IMR-90 (cell line): ENCODE data around the gene HELZ. TPM values are rescaled to one million over a fixed set of nuclear protein-coding genes. Genes with fewer than 3 reads are reported as not detected.

Source experiments
- ATAC-seq: fragments of 200-7000 bp; cut with Tn5 transposase; 2 replicates; pipeline ENCODE4 v1.9.1; 2020; ENCODE audit warnings: low read depth, mild to moderate bottlenecking, moderate library complexity
- BruUV-seq: library from RNA; stranded (reverse); fragments of 400-500 nt; replicated peaks from 2 replicates; lab custom pipeline; 2021; lab: Mats Ljungman, UMichigan
- CTCF ChIA-PET: fragments of 300-600 bp; formaldehyde crosslinking; extraction: SDS; loops from one replicate; lab custom pipeline; 2021; ENCODE audit warnings: antibody characterized with exemption; lab: Yijun Ruan, JAX
- POLR2A ChIA-PET: fragments of 300-600 bp; sonication (Branson Sonifier 250); formaldehyde crosslinking; loops from one replicate; lab custom pipeline; 2022; ENCODE audit warnings: antibody characterized with exemption; ENCODE audit not compliant: unreplicated experiment; lab: Charles Lee
- DNase-seq: peaks from one replicate; pipeline ENCODE4 v3.0.0; 2013
- H2AFZ ChIP-seq: replicated peaks from 2 replicates; pipeline ENCODE3; 2013; ENCODE audit warnings: low read length, mild to moderate bottlenecking; ENCODE audit not compliant: poor library complexity
- H2AK5ac ChIP-seq: 2 replicates; pipeline ENCODE4 v1.6.1; 2013; ENCODE audit warnings: low read depth, low read length, inconsistent platforms
- H2AK9ac ChIP-seq: replicated peaks from 2 replicates; pipeline ENCODE3; 2013; ENCODE audit warnings: mild to moderate bottlenecking, low read depth, low read length, moderate library complexity; ENCODE audit not compliant: poor library complexity
- H2BK120ac ChIP-seq: 2 replicates; pipeline ENCODE4 v1.6.1; 2013; ENCODE audit warnings: low read depth, low read length, inconsistent platforms
- H2BK15ac ChIP-seq: 3 replicates; pipeline ENCODE4 v1.6.1; 2013; ENCODE audit warnings: low read depth, low read length, inconsistent platforms
- H2BK20ac ChIP-seq: 2 replicates; pipeline ENCODE4 v1.6.1; 2013; ENCODE audit warnings: low read depth, mild to moderate bottlenecking, inconsistent platforms, low read length, moderate library complexity
- H2BK5ac ChIP-seq: 2 replicates; pipeline ENCODE4 v1.6.1; 2013; ENCODE audit warnings: mild to moderate bottlenecking, low read depth, low read length, inconsistent platforms; ENCODE audit not compliant: poor library complexity, severe bottlenecking
- H3K14ac ChIP-seq: replicated peaks from 2 replicates; pipeline ENCODE4 v1.6.1; 2013; ENCODE audit warnings: low read depth, low read length, inconsistent platforms
- H3K18ac ChIP-seq: 2 replicates; pipeline ENCODE4 v1.6.1; 2013; ENCODE audit warnings: low read depth, low read length, control low read depth
- H3K23ac ChIP-seq: 2 replicates; pipeline ENCODE4 v1.6.1; 2013; ENCODE audit warnings: low read depth, low read length, inconsistent platforms
- H3K27ac ChIP-seq: 2 replicates; pipeline ENCODE4 v1.5.1; 2013; ENCODE audit warnings: mild to moderate bottlenecking, control low read depth, low read length; ENCODE audit not compliant: insufficient read depth
- H3K27me3 ChIP-seq: 2 replicates; pipeline ENCODE4 v1.6.1; 2013; ENCODE audit warnings: low read length; ENCODE audit not compliant: control insufficient read depth, insufficient read depth
- H3K36me3 ChIP-seq: 2 replicates; pipeline ENCODE4 v1.6.1; 2013; ENCODE audit warnings: low read length, mixed read lengths; ENCODE audit not compliant: control insufficient read depth, insufficient read depth
- H3K4ac ChIP-seq: 2 replicates; pipeline ENCODE4 v1.6.1; 2013; ENCODE audit warnings: low read depth, low read length, inconsistent platforms
- H3K4me1 ChIP-seq: 2 replicates; pipeline ENCODE4 v1.6.1; 2013; ENCODE audit warnings: low read length, mixed read lengths; ENCODE audit not compliant: control insufficient read depth, insufficient read depth
- H3K4me2 ChIP-seq: 2 replicates; pipeline ENCODE4 v1.6.1; 2013; ENCODE audit warnings: low read depth, mild to moderate bottlenecking, control low read depth, low read length, moderate library complexity
- H3K4me3 ChIP-seq: 2 replicates; pipeline ENCODE4 v1.5.1; 2013; ENCODE audit warnings: low read depth, mild to moderate bottlenecking, control low read depth, low read length, moderate library complexity; ENCODE audit not compliant: insufficient read depth
- H3K56ac ChIP-seq: 2 replicates; pipeline ENCODE4 v1.6.1; 2013; ENCODE audit warnings: low read length, inconsistent platforms; ENCODE audit not compliant: insufficient read depth; ENCODE audit errors: extremely low read depth
- H3K79me1 ChIP-seq, 2 experiments: 2 replicates each; pipeline ENCODE4 v1.6.1; 2013; ENCODE audit warnings: low read length in 2 of 2, inconsistent platforms in 1 of 2, low read depth in 1 of 2
- H3K9ac ChIP-seq: 2 replicates; pipeline ENCODE4 v1.6.1; 2013; ENCODE audit warnings: low read depth, low read length, control low read depth
- H3K9me1 ChIP-seq: 2 replicates; pipeline ENCODE4 v1.6.1; 2013; ENCODE audit warnings: low read length, inconsistent platforms; ENCODE audit not compliant: insufficient read depth
- H3K9me3 ChIP-seq: 2 replicates; pipeline ENCODE4 v1.6.1; 2013; ENCODE audit warnings: low read length; ENCODE audit not compliant: control insufficient read depth, insufficient read depth
- H4K20me1 ChIP-seq: 2 replicates; pipeline ENCODE4 v1.6.1; 2013; ENCODE audit warnings: low read length, inconsistent platforms; ENCODE audit not compliant: insufficient read depth
- H4K5ac ChIP-seq: 2 replicates; pipeline ENCODE4 v1.6.1; 2013; ENCODE audit warnings: mild to moderate bottlenecking, low read depth, low read length, control low read depth
- H4K8ac ChIP-seq, 2 experiments: 2 replicates each; pipeline ENCODE4 v1.6.1; 2013; ENCODE audit warnings: low read depth in 2 of 2, low read length in 2 of 2, control low read depth in 1 of 2, inconsistent platforms in 1 of 2
- H4K91ac ChIP-seq: 2 replicates; pipeline ENCODE4 v1.6.1; 2013; ENCODE audit warnings: low read depth, low read length, inconsistent platforms; ENCODE audit not compliant: insufficient read depth
- BHLHE40 ChIP-seq: fragments of 150-350 bp; IDR thresholded peaks from 2 replicates; pipeline ENCODE4 v1.6.1; 2016; ENCODE audit warnings: mild to moderate bottlenecking, low read depth, low read length
- CEBPB ChIP-seq: IDR thresholded peaks from 2 replicates; pipeline ENCODE4 v1.6.1; 2012; ENCODE audit warnings: low read depth, low read length, improper control_type of control experiment
- CHD1 ChIP-seq: IDR thresholded peaks from 2 replicates; pipeline ENCODE4 v1.6.1; 2012; ENCODE audit warnings: low read depth, low read length, improper control_type of control experiment
- CTCF ChIP-seq: conservative IDR thresholded peaks from 2 replicates; pipeline ENCODE4 v1.5.1; 2012; ENCODE audit warnings: mild to moderate bottlenecking, low read depth, low read length, improper control_type of control experiment
- FOS ChIP-seq: fragments of 150-350 bp; IDR thresholded peaks from 2 replicates; pipeline ENCODE4 v1.6.1; 2016; ENCODE audit warnings: low read depth, low read length
- MAFK ChIP-seq: IDR thresholded peaks from 2 replicates; pipeline ENCODE4 v1.6.1; 2012; ENCODE audit warnings: low read depth, low read length, improper control_type of control experiment
- MAZ ChIP-seq: IDR thresholded peaks from 2 replicates; pipeline ENCODE4 v1.6.1; 2012; ENCODE audit warnings: low read depth, mild to moderate bottlenecking, low read length, improper control_type of control experiment, moderate library complexity, borderline replicate concordance
- MXI1 ChIP-seq: IDR thresholded peaks from 2 replicates; pipeline ENCODE4 v1.6.1; 2012; ENCODE audit warnings: low read depth, mild to moderate bottlenecking, low read length, moderate library complexity, borderline replicate concordance
- NFE2L2 ChIP-seq: fragments of 150-350 bp; IDR thresholded peaks from 2 replicates; pipeline ENCODE4 v1.6.1; 2016; ENCODE audit warnings: low read depth, mild to moderate bottlenecking, low read length
- POLR2A ChIP-seq: IDR thresholded peaks from 2 replicates; pipeline ENCODE4 v1.6.1; 2012; ENCODE audit warnings: mild to moderate bottlenecking, low read depth, low read length
- RAD21 ChIP-seq: IDR thresholded peaks from 2 replicates; pipeline ENCODE4 v1.6.1; 2012; ENCODE audit warnings: low read length, improper control_type of control experiment
- RCOR1 ChIP-seq: IDR thresholded peaks from 2 replicates; pipeline ENCODE4 v1.6.1; 2012; ENCODE audit warnings: mild to moderate bottlenecking, low read length, improper control_type of control experiment; ENCODE audit not compliant: insufficient replicate concordance
- RFX5 ChIP-seq: IDR thresholded peaks from 2 replicates; pipeline ENCODE4 v1.8.0; 2012; ENCODE audit warnings: low read depth, mild to moderate bottlenecking, low read length, moderate library complexity
- SMC3 ChIP-seq: fragments of 150-350 bp; IDR thresholded peaks from 2 replicates; pipeline ENCODE4 v1.6.1; 2016; ENCODE audit warnings: low read depth, mild to moderate bottlenecking, antibody characterized with exemption, low read length, moderate library complexity
- USF2 ChIP-seq: fragments of 150-350 bp; IDR thresholded peaks from 2 replicates; pipeline ENCODE4 v1.6.1; 2017; ENCODE audit warnings: mild to moderate bottlenecking, antibody characterized with exemption, low read length, low read depth
- WGBS, 2 experiments: methylation state at CpG; one replicate each; pipeline versions ENCODE4 v1.1.5 to v1.1.7; 2013; ENCODE audit warnings: missing lambda C conversion rate in 2 of 2; ENCODE audit not compliant: insufficient read length in 1 of 2; ENCODE audit errors: extremely low coverage in 2 of 2; 5-methylcytosine and 5-hydroxymethylcytosine counted together
- dilution Hi-C: fragments of 300-500 bp; cut with HindIII; formaldehyde crosslinking; loops from one replicate; pipeline ENCODE4 v1.14.3; 2018; ENCODE audit warnings: low sequenced_read_pairs; ENCODE audit not compliant: unreplicated experiment
- in situ Hi-C: fragments of 300-500 bp; cut with MboI; formaldehyde crosslinking; loops from 3 replicates; pipeline ENCODE4 v1.14.3; 2019; ENCODE audit warnings: low sequenced_read_pairs, inconsistent platforms, mixed read lengths
- intact Hi-C: fragments of 100-400 bp; cut with micrococcal nuclease; formaldehyde crosslinking; loops from 2 replicates; pipeline ENCODE4 v1.10.0; 2022
- polyA plus RNA-seq, 3 experiments: library from polyadenylated mRNA; depleted of rRNA; stranded (reverse); fragments of >200 nt; gene quantifications; 2 replicates each; pipeline ENCODE4 v1.2.3, GENCODE V29; 2012; ENCODE audit warnings: low replicate concordance in 1 of 3
- total RNA-seq: library from RNA; depleted of rRNA; stranded (reverse); fragments of >200 nt; gene quantifications from 2 replicates; pipeline ENCODE4 v1.2.3, GENCODE V29; 2012
- TF ChIP-seq, protein P1 (sequence below): fragments of 150-350 bp; IDR thresholded peaks from 2 replicates; pipeline ENCODE4 v1.6.1; 2016; ENCODE audit warnings: low read depth, mild to moderate bottlenecking, low read length, moderate library complexity, borderline replicate concordance

Gene HELZ
- total and polyA plus RNA-seq, 2 of the 4 experiments (the other 2 are of a cell fraction), result 8.0 to 60.6 TPM

DNA sequence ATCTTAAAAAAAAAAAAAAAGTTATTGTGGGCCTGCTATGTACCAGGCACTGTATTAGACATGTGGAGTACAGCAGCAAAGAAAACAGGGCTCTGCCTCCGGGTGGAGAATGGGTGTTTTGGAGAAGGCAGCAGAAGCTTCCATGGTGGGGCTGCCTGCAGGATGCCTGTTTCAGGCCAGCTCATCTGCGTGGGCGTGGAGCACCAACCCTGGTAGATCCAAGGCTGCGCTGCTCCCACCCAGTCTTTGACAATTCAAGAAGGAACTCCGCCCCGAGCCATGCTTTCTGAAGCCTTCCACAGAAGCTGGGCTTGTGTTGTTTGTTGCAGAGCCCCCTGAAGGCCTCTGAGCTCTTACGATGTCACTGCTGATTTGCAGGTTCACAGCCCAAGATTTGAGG is 223.8 kb downstream of the HELZ start:
- no peak overlapping the region for H3K14ac ChIP-seq
- H4K20me1 ChIP-seq, result no peaks in the 10 kb centered on the region
- no peak overlapping the region for H3K56ac ChIP-seq
- H2BK120ac ChIP-seq, result no peak overlapping the region
- DNase-seq (no peak), ATAC-seq (no peak)
- H2AK5ac ChIP-seq, result no peak overlapping the region
- no peak overlapping the region for H2AFZ ChIP-seq
- H3K27ac ChIP-seq, result no peak overlapping the region
- H3K27me3 ChIP-seq, result peaks cover 33% of the 10 kb centered on the region
- dilution Hi-C loops, result no loop called here
- H3K79me1 ChIP-seq, result no peaks in the 10 kb centered on the region
- no peak overlapping the region for H2BK15ac ChIP-seq
- H2BK20ac ChIP-seq, result no peak overlapping the region
- H3K9me3 ChIP-seq, result no peaks in the 10 kb centered on the region
- H3K4me2 ChIP-seq, result no peak overlapping the region
- H2BK5ac ChIP-seq, result no peak overlapping the region
- no peaks in the 10 kb centered on the region for H3K4me1 ChIP-seq
- no peaks in the 10 kb centered on the region for H3K36me3 ChIP-seq
- no peak overlapping the region for H4K91ac ChIP-seq
- POLR2A ChIA-PET, result no interaction called here
- TF ChIP-seq USF2, result no peak
- no peak for TF ChIP-seq CHD1
- TF ChIP-seq, protein P1, sequence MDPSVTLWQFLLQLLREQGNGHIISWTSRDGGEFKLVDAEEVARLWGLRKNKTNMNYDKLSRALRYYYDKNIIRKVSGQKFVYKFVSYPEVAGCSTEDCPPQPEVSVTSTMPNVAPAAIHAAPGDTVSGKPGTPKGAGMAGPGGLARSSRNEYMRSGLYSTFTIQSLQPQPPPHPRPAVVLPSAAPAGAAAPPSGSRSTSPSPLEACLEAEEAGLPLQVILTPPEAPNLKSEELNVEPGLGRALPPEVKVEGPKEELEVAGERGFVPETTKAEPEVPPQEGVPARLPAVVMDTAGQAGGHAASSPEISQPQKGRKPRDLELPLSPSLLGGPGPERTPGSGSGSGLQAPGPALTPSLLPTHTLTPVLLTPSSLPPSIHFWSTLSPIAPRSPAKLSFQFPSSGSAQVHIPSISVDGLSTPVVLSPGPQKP, result no peak
- TF ChIP-seq MAFK, result no peak
- TF ChIP-seq FOS, result no peak
- TF ChIP-seq CEBPB, result no peak
- TF ChIP-seq RCOR1, result no peak
- no peak for TF ChIP-seq MXI1
- TF ChIP-seq RAD21, result no peak
- TF ChIP-seq CTCF, result no peak
- TF ChIP-seq SMC3, result no peak
- TF ChIP-seq NFE2L2, result no peak
- TF ChIP-seq POLR2A, result no peak
- TF ChIP-seq BHLHE40, result no peak
- TF ChIP-seq RFX5, result no peak
- no peak for TF ChIP-seq MAZ
- H3K18ac ChIP-seq, result no peak overlapping the region
- no peak overlapping the region for H2AK9ac ChIP-seq
- no peak overlapping the region for H4K8ac ChIP-seq
- H3K23ac ChIP-seq, result no peak overlapping the region
- H4K5ac ChIP-seq, result no peak overlapping the region
- WGBS, 2 experiments, result 81% methylated on average over 6 of the region's 7 CpGs; no CpG with 5 or more reads in 1 of the 2 experiments
- no peak overlapping the region for H3K9ac ChIP-seq
- H3K4me3 ChIP-seq, result no peak overlapping the region
- in situ Hi-C loops, result no loop called here
- intact Hi-C loops, result no loop called here
- H3K9me1 ChIP-seq, result peaks cover 5% of the 10 kb centered on the region; the same call in 1 of the 2 replicates
- CTCF ChIA-PET, result no interaction called here
- BruUV-seq, result no TSS peak
- no peak overlapping the region for H3K4ac ChIP-seq
